Upper lobe of left lung (tissue), 6 donors: ENCODE results near the gene ENTHD1. TPM values are rescaled to one million over a fixed set of nuclear protein-coding genes. Genes with fewer than 3 reads are reported as not detected.
"Not testable (repeated sequence)": the region's sequence is repeated elsewhere in the genome, so short reads cannot be mapped to it uniquely, and the experiment has no call there.

ENCODE experiments used
- ATAC-seq, 2 donors: fragments of 200-7000 bp; cut with Tn5 transposase; one replicate each; pipeline ENCODE4 v1.9.1; 2022; ENCODE audit warnings: mild to moderate bottlenecking in 2 of 2, moderate library complexity in 2 of 2; ENCODE audit not compliant: low FRiP score in 2 of 2
- DNase-seq, 2 donors: peaks; one replicate each; pipeline ENCODE4 v3.0.0-alpha.2; 2019 to 2020
- H3K27ac ChIP-seq, 4 donors: fragments of 200-600 bp; sonication (generic); one replicate each; pipeline ENCODE4 v1.5.1; 2016 to 2019
- H3K27me3 ChIP-seq, 4 donors: fragments of 200-600 bp; sonication (generic); one replicate each; pipeline ENCODE4 v1.5.1; 2017 to 2019
- H3K36me3 ChIP-seq, 4 donors: fragments of 200-600 bp; sonication (generic); one replicate each; pipeline ENCODE4 v1.5.1; 2016 to 2019
- H3K4me1 ChIP-seq, 4 donors: fragments of 200-600 bp; sonication (generic); one replicate each; pipeline ENCODE4 v1.5.1; 2018 to 2019
- H3K4me3 ChIP-seq, 4 donors: fragments of 200-600 bp; sonication (generic); one replicate each; pipeline ENCODE4 v1.5.1; 2017 to 2019; ENCODE audit warnings: mild to moderate bottlenecking in 2 of 4, moderate library complexity in 1 of 4
- H3K9me3 ChIP-seq, 4 donors: fragments of 200-600 bp; sonication (generic); one replicate each; pipeline ENCODE4 v1.5.1; 2018 to 2019
- CTCF ChIP-seq, 6 experiments: fragments of 450-650 bp in 4 of 6; fragments of 200-600 bp in 2 of 6; sonication (generic) in 2 of 6; IDR thresholded peaks; one replicate each; pipeline ENCODE4 v1.5.1; 2016 to 2019; ENCODE audit warnings: antibody characterized with exemption in 6 of 6
- EP300 ChIP-seq, 4 donors: sonication (generic); formaldehyde crosslinking; IDR thresholded peaks; one replicate each; pipeline ENCODE4 v1.5.1; 2017; ENCODE audit warnings: antibody characterized with exemption in 4 of 4, control low read depth in 2 of 4
- POLR2A ChIP-seq, 4 donors: fragments of 450-650 bp; IDR thresholded peaks; one replicate each; pipeline ENCODE4 v1.5.1; 2016 to 2017; ENCODE audit warnings: antibody characterized with exemption in 4 of 4, mild to moderate bottlenecking in 2 of 4
- POLR2AphosphoS5 ChIP-seq, 2 donors: sonication (generic); formaldehyde crosslinking; IDR thresholded peaks; one replicate each; pipeline ENCODE4 v1.5.1; 2017; ENCODE audit warnings: antibody characterized with exemption in 2 of 2
- WGBS, 2 donors: methylation state at CpG; one replicate each; pipeline ENCODE4 v1.1.5; 2017 to 2018; 5-methylcytosine and 5-hydroxymethylcytosine counted together
- total RNA-seq, 6 donors: library from RNA; depleted of rRNA in 4 of 6; stranded (reverse); fragments of >200 nt in 4 of 6; gene quantifications; one replicate each; pipeline versions ENCODE4 v1.1.0 to v1.2.1, GENCODE V29; 2016 to 2021
- donor health status: DM: no; HTN: no; CAD: no; lungs with moderate emphysema.
- donor health status: DM: no; HTN: yes; CAD: no; lungs with severe emphysema.

The ENTHD1 gene
- total RNA-seq, 6 donors from 2014 or later = 0.09 TPM; not detected in 5

- no peaks in the 10 kb centered on the region for H3K9me3 ChIP-seq
- no peaks in the 10 kb centered on the region for H3K4me1 ChIP-seq
- no peak overlapping the region for H3K4me3 ChIP-seq
- no peak overlapping the region for H3K27ac ChIP-seq
- TF ChIP-seq CTCF (IDR thresholded peaks at IDR 0.05) = no peak
- TF ChIP-seq POLR2A (IDR thresholded peaks at IDR 0.05) = no peak
- no peak for TF ChIP-seq EP300 (IDR thresholded peaks at IDR 0.05)
- TF ChIP-seq POLR2AphosphoS5 (IDR thresholded peaks at IDR 0.05) = no peak
- ATAC-seq (no peak), DNase-seq (no peak)
- no peaks in the 10 kb centered on the region for H3K36me3 ChIP-seq
- no peaks in the 10 kb centered on the region for H3K27me3 ChIP-seq
- WGBS, 2 donors = 41 to 71% methylated on average over 1 of the region's 1 CpG
These were observed 154.8 kb downstream of the ENTHD1 start for GRCh38 chr22:39738746-39739145.

- 84 to 87% methylated on average over 10 of the region's 10 CpGs for WGBS, 2 donors
These were observed 157.8 kb downstream of the ENTHD1 start for GRCh38 chr22:39735776-39736175.

GRCh38 chr22:39734866-39735265, 158.7 kb downstream of the ENTHD1 start:
- H3K27me3 ChIP-seq = no peaks in the 10 kb centered on the region
- no peak for DNase-seq
- ATAC-seq = no peak
- WGBS, 2 donors = 64 to 84% methylated on average over 5 of the region's 5 CpGs
- no peak overlapping the region for H3K4me3 ChIP-seq
- H3K4me1 ChIP-seq = no peaks in the 10 kb centered on the region
- no peaks in the 10 kb centered on the region for H3K36me3 ChIP-seq
- no peaks in the 10 kb centered on the region for H3K9me3 ChIP-seq
- H3K27ac ChIP-seq = no peak overlapping the region
- TF ChIP-seq CTCF (IDR thresholded peaks at IDR 0.05) (no peak), EP300 (IDR thresholded peaks at IDR 0.05) (no peak), POLR2A (IDR thresholded peaks at IDR 0.05) (no peak), POLR2AphosphoS5 (IDR thresholded peaks at IDR 0.05) (no peak)

More at GRCh38 chr22:39735776-39736175, 157.8 kb downstream of the ENTHD1 start:
- H3K27ac ChIP-seq = no peak overlapping the region
- no peak for TF ChIP-seq CTCF (IDR thresholded peaks at IDR 0.05)
- no peak for TF ChIP-seq POLR2A (IDR thresholded peaks at IDR 0.05)
- DNase-seq = no peak
- H3K36me3 ChIP-seq = no peaks in the 10 kb centered on the region
- no peak for ATAC-seq
- no peaks in the 10 kb centered on the region for H3K9me3 ChIP-seq
- H3K27me3 ChIP-seq = no peaks in the 10 kb centered on the region
- no peaks in the 10 kb centered on the region for H3K4me1 ChIP-seq
- H3K4me3 ChIP-seq = no peak overlapping the region

GRCh38 chr22:39734046-39734445, 159.5 kb downstream of the ENTHD1 start:
- ATAC-seq, H3K4me1 ChIP-seq, H3K27ac ChIP-seq, H3K4me3 ChIP-seq, H3K36me3 ChIP-seq, H3K9me3 ChIP-seq, H3K27me3 ChIP-seq, DNase-seq: not testable (repeated sequence)
- WGBS, 2 donors = 82 to 93% methylated on average over 1 of the region's 1 CpG

GRCh38 chr22:39733191-39733590, 160.4 kb downstream of the ENTHD1 start:
- WGBS, 2 donors = 88 to 94% methylated on average over 2 of the region's 2 CpGs
- Histone ChIP-seq H3K4me1 (no peaks in the 10 kb centered on the region), H3K9me3 (no peaks in the 10 kb centered on the region), H3K36me3 (no peaks in the 10 kb centered on the region), H3K4me3 (no peak overlapping the region), H3K27ac (no peak overlapping the region), H3K27me3 (no peaks in the 10 kb centered on the region)
- no peak for ATAC-seq
- DNase-seq = no peak
- TF ChIP-seq POLR2A (IDR thresholded peaks at IDR 0.05) = no peak
- no peak for TF ChIP-seq EP300 (IDR thresholded peaks at IDR 0.05)
- no peak for TF ChIP-seq POLR2AphosphoS5 (IDR thresholded peaks at IDR 0.05)
- TF ChIP-seq CTCF (IDR thresholded peaks at IDR 0.05) = no peak
